Activated naive CD4-positive, alpha-beta T cell treated with anti-CD3 and anti-CD28 coated beads, Interleukin-2, amount 50 U/mL, for 16 hours (primary cell): ENCODE data around the gene ABCA3.

Experiments
- DNase-seq: peaks from one replicate; pipeline ENCODE4 v3.0.0-alpha.2; 2020

The ABCA3 gene

GRCh38 chr16:2299915-2300192 is 40.7 kb downstream of the ABCA3 start:
- no peak for DNase-seq

GRCh38 chr16:2299121-2299914 is 41.2 kb downstream of the ABCA3 start:
- DNase-seq = no peak

GRCh38 chr16:2298621-2299020 is 41.9 kb downstream of the ABCA3 start:
- no peak for DNase-seq

- DNase-seq = no peak
Measured at GRCh38 chr16:2297506-2297860, 43.0 kb downstream of the ABCA3 start.

- DNase-seq = no peak
Measured at GRCh38 chr16:2296661-2297505, 43.6 kb downstream of the ABCA3 start.

- DNase-seq = no peak
Measured at GRCh38 chr16:2295056-2295798, 45.3 kb downstream of the ABCA3 start.

GRCh38 chr16:2292221-2292620 is 48.3 kb downstream of the ABCA3 start:
- DNase-seq = no peak

- DNase-seq = no peak
Measured at GRCh38 chr16:2289282-2289681, 51.2 kb downstream of the ABCA3 start.

- DNase-seq = no peak
Measured at GRCh38 chr16:2288726-2289125, 51.8 kb downstream of the ABCA3 start.

GRCh38 chr16:2287916-2288547 is 52.5 kb downstream of the ABCA3 start:
- DNase-seq = no peak

GRCh38 chr16:2286550-2286949 is 54.0 kb downstream of the ABCA3 start:
- DNase-seq = no peak

GRCh38 chr16:2285731-2286191 is 54.8 kb downstream of the ABCA3 start:
- no peak for DNase-seq

GRCh38 chr16:2284797-2285576 is 55.5 kb downstream of the ABCA3 start:
- DNase-seq = no peak

GRCh38 chr16:2284001-2284770 is 56.3 kb downstream of the ABCA3 start:
- DNase-seq = no peak

- no peak for DNase-seq
Measured at GRCh38 chr16:2282866-2283555, 57.5 kb downstream of the ABCA3 start.

- DNase-seq = no peak
Measured at GRCh38 chr16:2282262-2282661, 58.3 kb downstream of the ABCA3 start.

GRCh38 chr16:2280981-2281542 is 59.5 kb downstream of the ABCA3 start:
- no peak for DNase-seq

- DNase-seq = no peak
Measured at GRCh38 chr16:2280461-2280860, 60.1 kb downstream of the ABCA3 start.

GRCh38 chr16:2278956-2279800 is 61.4 kb downstream of the ABCA3 start:
- no peak for DNase-seq

- no peak for DNase-seq
Measured at GRCh38 chr16:2278272-2278608, 62.3 kb downstream of the ABCA3 start.
